Measurements from ENCODE around the gene HIVEP2. TPM values are rescaled to one million over a fixed set of nuclear protein-coding genes. Genes with fewer than 3 reads are reported as not detected.

The HIVEP2 gene
- total and polyA plus RNA-seq, 2 of the 4 experiments (the other 2 are of a cell fraction) = 4.3 to 11.3 TPM

DNA sequence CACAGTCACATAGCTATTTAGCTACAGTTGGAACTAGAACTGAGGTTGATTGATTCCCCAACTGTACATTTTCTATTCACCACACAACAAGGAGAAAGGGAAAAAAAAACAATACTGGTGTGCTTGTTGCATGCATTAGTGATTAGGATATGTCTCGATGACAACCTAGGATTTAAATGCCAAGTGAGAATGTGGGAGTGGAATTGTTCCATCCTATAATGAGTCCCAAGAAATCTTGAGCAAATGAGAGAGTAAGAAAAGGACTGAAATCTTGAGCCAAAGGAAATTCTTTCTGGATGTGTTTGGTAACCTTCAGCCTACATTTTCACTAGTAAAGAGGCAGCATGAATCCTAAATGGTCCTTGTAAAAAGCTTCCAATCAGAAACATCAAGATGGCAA, 232.7 kb downstream of the HIVEP2 start:
- Histone ChIP-seq H2AFZ (replicated peaks; ENCODE audit: low read length, poor library complexity) (no peak overlapping the region), H3K4ac (ENCODE audit: low read depth, low read length) (no peak overlapping the region), H4K5ac (ENCODE audit: low read depth, low read length) (no peak overlapping the region), H4K8ac (ENCODE audit: low read depth in 2 of 2, low read length in 2 of 2) (no peak overlapping the region), H3K14ac (replicated peaks; ENCODE audit: low read depth, low read length) (no peak overlapping the region), H4K20me1 (ENCODE audit: insufficient read depth, low read length) (no peaks in the 10 kb centered on the region), H3K4me1 (ENCODE audit: control insufficient read depth, insufficient read depth, low read length) (no peaks in the 10 kb centered on the region), H2BK5ac (ENCODE audit: low read depth, low read length, poor library complexity, severe bottlenecking) (no peak overlapping the region), H3K4me2 (ENCODE audit: low read depth, low read length) (no peak overlapping the region), H3K9me1 (ENCODE audit: insufficient read depth, low read length) (no peaks in the 10 kb centered on the region), H3K27me3 (ENCODE audit: control insufficient read depth, insufficient read depth, low read length) (peaks cover 11% of the 10 kb centered on the region), H2BK15ac (ENCODE audit: low read depth, low read length) (no peak overlapping the region), H4K91ac (ENCODE audit: insufficient read depth, low read depth, low read length) (no peak overlapping the region), H2AK9ac (replicated peaks; ENCODE audit: low read depth, low read length, poor library complexity) (no peak overlapping the region), H3K56ac (ENCODE audit: extremely low read depth, insufficient read depth, low read length) (no peak overlapping the region), H3K23ac (ENCODE audit: low read depth, low read length) (no peak overlapping the region), H3K36me3 (ENCODE audit: control insufficient read depth, insufficient read depth, low read length) (no peaks in the 10 kb centered on the region), H3K27ac (ENCODE audit: insufficient read depth, low read length) (no peak overlapping the region), H2BK20ac (ENCODE audit: low read depth, low read length) (no peak overlapping the region), H3K4me3 (ENCODE audit: insufficient read depth, low read depth, low read length) (no peak overlapping the region), H3K9ac (ENCODE audit: low read depth, low read length) (no peak overlapping the region), H2AK5ac (ENCODE audit: low read depth, low read length) (no peak overlapping the region), H3K9me3 (ENCODE audit: control insufficient read depth, insufficient read depth, low read length) (no peaks in the 10 kb centered on the region), H3K79me1 (ENCODE audit: low read depth in 1 of 2, low read length in 2 of 2) (no peaks in the 10 kb centered on the region), H2BK120ac (ENCODE audit: low read depth, low read length) (no peak overlapping the region), H3K18ac (ENCODE audit: low read depth, low read length) (no peak overlapping the region)
- DNase-seq = no peak
- ATAC-seq (ENCODE audit: low read depth) = no peak
- dilution Hi-C loops (cut with HindIII; ENCODE audit: low sequenced_read_pairs, unreplicated experiment) = no loop called here
- no TSS peak for BruUV-seq (replicated peaks)
- no peak for TF ChIP-seq MAZ (IDR thresholded peaks at IDR 0.05; ENCODE audit: borderline replicate concordance, low read depth, low read length)
- no peak for TF ChIP-seq CTCF (conservative IDR thresholded peaks at IDR 0.05; ENCODE audit: low read depth, low read length)
- TF ChIP-seq SMC3 (IDR thresholded peaks at IDR 0.05; ENCODE audit: low read depth, low read length) = no peak
- no peak for TF ChIP-seq RFX5 (IDR thresholded peaks at IDR 0.05; ENCODE audit: low read depth, low read length)
- TF ChIP-seq CHD1 (IDR thresholded peaks at IDR 0.05; ENCODE audit: low read depth, low read length) = no peak
- TF ChIP-seq MAFK (IDR thresholded peaks at IDR 0.05; ENCODE audit: low read depth, low read length) = no peak
- TF ChIP-seq CEBPB (IDR thresholded peaks at IDR 0.05; ENCODE audit: low read depth, low read length) = no peak
- no peak for TF ChIP-seq RAD21 (IDR thresholded peaks at IDR 0.05; ENCODE audit: low read length)
- no peak for TF ChIP-seq NFE2L2 (IDR thresholded peaks at IDR 0.05; ENCODE audit: low read depth, low read length)
- no peak for TF ChIP-seq BHLHE40 (IDR thresholded peaks at IDR 0.05; ENCODE audit: low read depth, low read length)
- no peak for TF ChIP-seq FOS (IDR thresholded peaks at IDR 0.05; ENCODE audit: low read depth, low read length)
- POLR2A ChIA-PET (ENCODE audit: unreplicated experiment) = no interaction called here
- WGBS, 2 experiments (ENCODE audit: extremely low coverage in 2 of 2, insufficient read length in 1 of 2) = 50% methylated on average over 1 of the region's 1 CpG; no CpG with 5 or more reads in 1 of the 2 experiments
- intact Hi-C loops (cut with micrococcal nuclease) = no loop called here
- CTCF ChIA-PET = interaction anchor here (0.8 kb wide), 1 partner anchor 171 kb away, joined by 3 read pairs; no protein-coding TSS in a partner anchor
- in situ Hi-C loops (cut with MboI; ENCODE audit: low sequenced_read_pairs) = no loop called here
